Amygdala (tissue), 56 donors: ENCODE measurements around the gene MAP6.

Experiments used
- DNase-seq, 56 donors: peaks; one replicate each; lab custom pipeline; 2025; lab: John Stamatoyannopoulos, UW

The MAP6 gene

DNA sequence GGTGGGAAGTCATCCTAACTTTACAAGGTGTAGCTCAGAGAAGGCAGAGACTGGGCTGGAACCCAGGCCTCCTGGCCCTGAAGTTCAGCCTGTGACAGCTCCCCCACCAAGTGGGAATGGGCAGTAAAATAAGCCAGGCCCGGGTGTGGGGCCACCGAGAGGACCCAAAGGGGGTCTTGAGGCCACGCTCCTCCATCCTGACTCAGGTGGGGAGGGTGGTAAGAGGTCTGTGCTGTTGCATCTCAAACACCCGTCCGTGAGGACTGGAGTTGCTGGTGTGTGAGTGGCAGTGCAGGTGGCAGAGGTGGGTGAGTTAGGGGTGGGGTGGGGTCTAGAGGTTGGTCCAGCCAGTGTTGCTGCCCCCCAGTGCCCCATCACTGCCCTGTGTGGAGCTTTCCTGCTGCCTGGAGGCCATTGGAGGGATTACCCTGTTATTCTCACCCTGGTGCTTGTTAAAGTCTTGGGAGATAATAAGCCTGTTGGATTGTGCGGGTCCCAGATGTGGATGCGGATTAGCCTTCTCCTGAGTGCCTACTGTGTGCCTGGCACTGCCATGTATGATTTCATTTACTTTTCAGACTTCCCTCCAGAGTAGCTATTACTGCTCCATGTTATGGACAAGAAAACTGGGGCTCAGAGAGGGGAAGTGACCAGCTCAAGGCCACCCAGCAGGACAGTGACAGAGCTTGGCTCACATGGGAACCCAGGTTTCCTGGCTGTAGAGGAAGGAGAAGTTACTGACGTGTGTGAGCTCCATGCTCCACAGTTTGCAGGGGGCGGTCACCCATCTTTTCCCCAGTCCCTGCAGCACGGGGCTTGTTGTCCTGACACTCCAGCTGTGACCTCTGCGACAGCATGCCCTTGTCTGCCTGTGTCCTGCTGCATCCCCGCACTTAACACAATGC is 93.9 kb downstream of the MAP6 start:
- no peak for DNase-seq

DNA sequence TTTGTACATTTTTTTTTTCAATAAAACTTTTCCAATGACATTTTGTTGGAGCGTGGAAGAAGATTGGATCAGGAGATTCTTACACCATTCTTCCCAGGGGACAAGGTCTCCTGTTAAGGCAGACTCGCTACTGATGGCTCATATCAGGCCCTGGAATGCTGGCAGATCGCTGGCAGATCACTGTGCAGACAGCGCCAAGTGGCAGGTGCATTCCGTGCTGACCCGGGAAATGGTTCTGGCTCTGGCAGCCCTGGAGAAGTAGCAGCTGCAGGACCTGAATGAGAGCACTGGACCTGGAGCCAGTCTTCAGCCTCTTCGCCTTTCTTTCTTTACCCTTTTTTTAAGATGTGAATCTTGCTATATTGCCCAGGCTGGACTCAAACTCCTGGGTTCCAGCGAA is 96.1 kb downstream of the MAP6 start:
- no peak for DNase-seq

DNA sequence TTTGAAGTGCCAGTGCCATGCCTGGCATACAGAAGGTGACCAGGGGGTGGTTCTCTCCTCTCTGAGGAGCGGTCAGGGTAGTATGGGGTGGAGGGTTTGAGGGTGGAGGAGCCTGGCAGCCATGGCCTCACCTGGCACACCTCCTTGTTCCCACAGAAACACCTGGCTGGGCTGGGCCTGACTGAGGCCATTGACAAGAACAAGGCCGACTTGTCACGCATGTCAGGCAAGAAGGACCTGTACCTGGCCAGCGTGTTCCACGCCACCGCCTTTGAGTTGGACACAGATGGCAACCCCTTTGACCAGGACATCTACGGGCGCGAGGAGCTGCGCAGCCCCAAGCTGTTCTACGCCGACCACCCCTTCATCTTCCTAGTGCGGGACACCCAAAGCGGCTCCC is 97.2 kb downstream of the MAP6 start:
- DNase-seq, result no peak

DNA sequence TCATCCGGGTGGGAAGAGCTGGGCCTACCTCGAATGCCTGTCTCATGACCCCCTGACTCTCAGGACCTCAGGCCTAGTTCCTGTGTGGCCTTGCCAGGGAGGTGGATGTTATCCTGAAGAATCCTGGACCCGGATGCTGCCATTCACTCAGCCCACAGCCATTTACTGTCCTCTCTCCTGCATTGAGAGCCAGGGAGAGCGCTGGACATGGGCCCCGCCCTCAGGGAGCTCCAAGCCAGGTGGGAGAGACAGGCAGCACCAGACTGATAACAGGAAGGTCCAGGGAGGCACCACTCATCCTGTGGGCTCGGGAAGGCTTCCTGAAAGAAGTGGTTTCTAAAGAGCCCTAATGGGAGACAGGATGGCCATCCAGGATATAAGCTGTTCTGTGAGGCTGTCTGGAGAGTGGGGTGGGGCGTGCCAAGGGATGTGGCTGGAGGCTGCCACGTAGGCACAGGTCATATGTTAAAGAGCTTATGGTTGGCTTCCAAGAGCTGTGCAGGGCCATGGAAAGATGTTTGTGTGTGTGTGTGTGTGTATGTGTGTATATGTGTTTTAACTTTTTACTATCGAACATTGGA is 98.2 kb downstream of the MAP6 start:
- DNase-seq, result no peak

DNA sequence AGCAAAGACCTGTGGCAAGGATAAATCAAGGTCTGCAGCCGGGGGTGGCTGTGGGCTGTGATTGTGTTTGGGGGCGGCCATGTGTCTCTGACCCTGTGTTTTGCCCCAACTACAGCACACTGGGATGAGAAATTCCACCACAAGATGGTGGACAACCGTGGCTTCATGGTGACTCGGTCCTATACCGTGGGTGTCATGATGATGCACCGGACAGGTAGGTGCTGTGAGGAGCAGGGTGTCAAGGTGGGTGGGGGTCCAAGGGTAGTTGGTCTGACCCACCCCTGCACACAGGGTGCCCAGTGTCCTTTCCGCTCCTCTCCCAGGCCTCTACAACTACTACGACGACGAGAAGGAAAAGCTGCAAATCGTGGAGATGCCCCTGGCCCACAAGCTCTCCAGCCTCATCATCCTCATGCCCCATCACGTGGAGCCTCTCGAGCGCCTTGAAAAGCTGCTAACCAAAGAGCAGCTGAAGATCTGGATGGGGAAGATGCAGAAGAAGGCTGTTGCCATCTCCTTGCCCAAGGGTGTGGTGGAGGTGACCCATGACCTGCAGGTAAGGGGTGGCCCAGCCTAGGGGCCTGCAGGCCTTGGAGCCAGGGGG is 100.1 kb downstream of the MAP6 start:
- DNase-seq, result no peak

DNA sequence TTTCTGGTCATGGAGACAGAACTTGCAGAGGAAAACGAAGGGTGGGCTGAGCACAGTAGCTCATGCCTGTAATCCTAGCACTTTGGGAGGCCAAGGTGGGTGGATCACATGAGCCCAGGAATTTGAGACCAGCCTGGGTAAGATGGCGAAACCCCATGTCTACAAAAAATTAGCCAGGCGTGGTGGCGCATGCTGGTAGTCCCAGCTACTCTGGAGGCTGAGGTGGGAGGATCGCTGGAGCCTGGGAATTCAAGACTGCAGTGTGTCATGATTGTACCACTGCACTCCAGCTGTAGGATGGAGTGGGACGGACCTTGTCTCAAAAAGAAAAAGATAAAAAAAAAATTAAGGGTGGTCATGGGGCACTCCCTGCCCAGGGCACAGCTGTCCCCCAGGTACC is 100.9 kb downstream of the MAP6 start:
- no peak for DNase-seq

DNA sequence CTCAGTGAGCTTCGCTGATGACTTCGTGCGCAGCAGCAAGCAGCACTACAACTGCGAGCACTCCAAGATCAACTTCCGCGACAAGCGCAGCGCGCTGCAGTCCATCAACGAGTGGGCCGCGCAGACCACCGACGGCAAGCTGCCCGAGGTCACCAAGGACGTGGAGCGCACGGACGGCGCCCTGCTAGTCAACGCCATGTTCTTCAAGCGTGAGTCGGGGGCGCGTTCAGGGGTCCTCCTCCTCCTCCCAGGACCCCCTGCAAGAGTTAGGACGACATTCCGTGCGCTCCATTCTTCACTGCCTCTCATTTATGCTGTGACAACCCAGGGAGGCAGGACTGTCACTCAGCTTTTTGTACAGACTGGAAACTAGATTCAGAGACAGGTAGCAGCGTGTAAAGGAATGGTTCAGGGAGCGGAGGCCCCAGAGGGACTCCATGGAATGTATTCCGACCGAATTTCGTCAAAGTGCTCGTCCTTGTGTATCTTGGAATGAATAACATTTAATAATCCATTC is 102.0 kb downstream of the MAP6 start:
- DNase-seq, result no peak

DNA sequence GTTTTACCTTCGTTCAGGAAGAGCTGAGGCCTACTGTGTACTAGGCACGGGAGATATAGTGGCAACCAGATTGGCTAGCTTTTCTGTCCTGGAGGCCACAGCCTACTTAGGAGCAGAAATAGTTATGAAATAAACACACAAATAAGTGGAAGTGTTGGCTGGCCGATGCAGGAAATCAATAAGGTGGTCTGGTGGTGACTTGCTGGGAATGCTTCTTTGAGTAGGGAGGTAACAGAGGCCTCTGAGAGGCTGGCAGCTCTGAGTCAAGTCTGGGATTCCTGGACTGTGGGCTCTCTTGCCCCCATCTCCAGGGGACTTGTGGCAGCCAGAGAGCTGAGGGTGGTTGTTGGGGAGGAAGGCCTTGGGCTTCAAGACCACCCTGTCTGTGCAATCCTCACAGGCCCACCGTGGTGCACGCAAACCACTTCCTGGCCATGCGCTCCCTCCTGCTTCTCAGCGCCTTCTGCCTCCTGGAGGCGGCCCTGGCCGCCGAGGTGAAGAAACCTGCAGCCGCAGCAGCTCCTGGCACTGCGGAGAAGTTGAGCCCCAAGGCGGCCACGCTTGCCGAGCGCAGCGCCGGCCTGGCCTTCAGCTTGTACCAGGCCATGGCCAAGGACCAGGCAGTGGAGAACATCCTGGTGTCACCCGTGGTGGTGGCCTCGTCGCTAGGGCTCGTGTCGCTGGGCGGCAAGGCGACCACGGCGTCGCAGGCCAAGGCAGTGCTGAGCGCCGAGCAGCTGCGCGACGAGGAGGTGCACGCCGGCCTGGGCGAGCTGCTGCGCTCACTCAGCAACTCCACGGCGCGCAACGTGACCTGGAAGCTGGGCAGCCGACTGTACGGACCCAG is 102.7 kb downstream of the MAP6 start:
- DNase-seq, result no peak

DNA sequence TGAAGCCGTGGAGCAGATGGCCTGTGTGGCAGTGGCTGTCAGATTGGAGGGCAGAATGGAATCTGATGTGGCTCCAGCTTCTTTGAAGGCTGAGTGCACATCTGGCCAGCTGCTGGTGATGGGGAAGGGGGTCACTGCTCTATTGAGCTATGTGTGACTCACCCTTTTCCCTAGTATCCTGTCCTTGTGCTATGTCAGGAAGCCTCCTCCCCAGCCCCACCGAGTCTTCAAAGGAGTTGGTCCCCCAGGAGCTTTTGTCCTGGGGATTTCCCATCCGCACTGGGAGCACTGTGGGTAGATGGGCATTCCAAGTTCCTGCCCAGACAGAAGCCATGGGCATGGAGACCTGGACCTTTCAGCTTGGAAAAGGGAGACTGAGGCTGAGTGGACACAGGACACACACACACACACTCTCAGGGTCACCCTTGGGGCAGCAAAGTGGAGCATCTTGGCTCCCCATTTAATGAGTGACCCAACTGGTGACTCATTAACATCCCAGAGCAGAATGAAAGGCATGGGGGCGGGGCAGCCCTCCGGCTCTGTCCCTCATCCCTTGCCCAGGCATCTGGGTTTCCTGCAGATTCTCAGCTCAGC is 103.5 kb downstream of the MAP6 start:
- peak in 2 of 56 donors; percentile 12 to 42 for DNase-seq

DNA sequence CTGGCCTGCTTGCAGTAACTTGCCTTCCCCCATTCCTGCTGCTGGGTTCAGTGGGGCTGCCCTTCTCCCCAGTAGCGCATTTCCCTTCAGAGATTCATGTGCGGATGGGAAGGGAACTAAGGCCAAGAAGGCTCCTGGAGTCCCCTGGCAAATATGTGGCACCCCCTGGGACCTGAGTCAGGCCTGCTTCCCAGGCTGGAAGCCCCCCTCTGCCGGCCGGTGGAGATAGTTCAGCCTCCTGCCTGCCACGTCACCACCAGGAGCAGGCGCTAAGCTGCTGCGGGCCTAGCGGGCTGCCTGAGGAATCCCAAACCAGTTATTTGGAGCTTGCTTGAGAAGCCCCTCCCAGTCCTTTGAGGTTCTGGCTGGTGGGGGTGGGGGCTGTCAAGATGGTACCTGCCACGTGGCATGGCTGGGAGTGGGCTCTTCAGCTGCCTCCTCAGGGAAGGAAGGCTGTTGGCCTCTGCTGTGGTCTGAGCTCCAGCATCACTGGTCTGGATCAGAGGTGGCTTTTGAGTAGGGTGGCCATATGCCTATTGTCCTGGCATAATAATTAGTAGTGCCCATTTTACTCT is 104.8 kb downstream of the MAP6 start:
- DNase-seq, result no peak

DNA sequence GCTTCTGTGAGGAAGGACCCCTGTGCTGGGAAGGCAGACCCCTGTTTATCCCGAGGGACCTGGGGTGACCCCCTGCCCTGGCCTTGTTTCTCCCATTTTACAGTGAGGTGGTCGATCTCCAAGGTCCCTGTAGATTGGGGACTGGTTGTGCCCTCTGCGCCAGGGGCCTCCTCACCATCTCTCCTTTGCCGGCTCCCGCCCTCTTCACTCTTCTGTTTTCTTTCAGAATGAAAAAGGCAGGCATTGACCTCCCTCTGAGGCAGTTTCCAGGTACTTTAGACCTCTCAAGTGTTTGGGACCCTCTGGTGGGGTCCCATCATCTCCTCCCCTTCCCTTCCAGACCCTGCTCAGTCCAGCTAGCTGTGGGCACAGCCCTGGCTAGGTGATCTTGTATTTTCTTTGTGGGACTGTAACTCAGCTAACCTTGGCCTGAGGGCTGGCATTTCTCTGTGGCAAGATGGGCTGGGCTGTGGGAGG is 105.3 kb downstream of the MAP6 start:
- no peak for DNase-seq

DNA sequence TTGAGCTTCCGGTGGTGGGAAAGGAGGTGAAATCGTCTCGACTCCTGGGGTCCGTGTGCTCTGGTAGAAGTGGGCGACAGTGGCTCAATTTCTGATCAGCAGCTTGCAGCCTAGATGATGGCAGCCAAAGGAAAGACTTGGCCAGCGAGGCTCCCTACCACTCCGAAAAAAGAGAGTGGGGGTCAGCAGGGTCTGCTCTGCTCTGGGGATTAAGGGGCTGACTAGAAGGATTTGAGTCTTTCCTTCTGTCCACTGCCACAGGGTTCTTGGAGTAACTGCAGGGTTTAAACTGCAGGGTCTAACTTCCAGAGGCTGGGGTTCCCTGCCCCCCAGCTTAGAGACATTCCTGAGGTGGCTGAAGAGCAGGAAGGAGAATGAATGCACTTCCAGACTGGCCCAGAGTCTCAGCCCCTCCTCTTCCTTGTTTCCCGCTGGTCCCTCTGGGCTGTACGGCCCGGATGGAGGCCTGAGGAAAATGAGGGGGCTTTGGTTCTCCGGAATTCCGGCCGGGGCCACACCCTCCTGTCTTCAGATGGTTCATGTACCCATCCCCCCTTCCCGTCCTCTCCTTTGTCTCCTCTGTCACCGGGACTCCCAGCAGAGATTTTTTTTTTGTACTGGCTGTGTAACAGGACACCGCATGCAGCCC is 105.9 kb downstream of the MAP6 start:
- DNase-seq, result peak in 1 of 56 donors; percentile 79

DNA sequence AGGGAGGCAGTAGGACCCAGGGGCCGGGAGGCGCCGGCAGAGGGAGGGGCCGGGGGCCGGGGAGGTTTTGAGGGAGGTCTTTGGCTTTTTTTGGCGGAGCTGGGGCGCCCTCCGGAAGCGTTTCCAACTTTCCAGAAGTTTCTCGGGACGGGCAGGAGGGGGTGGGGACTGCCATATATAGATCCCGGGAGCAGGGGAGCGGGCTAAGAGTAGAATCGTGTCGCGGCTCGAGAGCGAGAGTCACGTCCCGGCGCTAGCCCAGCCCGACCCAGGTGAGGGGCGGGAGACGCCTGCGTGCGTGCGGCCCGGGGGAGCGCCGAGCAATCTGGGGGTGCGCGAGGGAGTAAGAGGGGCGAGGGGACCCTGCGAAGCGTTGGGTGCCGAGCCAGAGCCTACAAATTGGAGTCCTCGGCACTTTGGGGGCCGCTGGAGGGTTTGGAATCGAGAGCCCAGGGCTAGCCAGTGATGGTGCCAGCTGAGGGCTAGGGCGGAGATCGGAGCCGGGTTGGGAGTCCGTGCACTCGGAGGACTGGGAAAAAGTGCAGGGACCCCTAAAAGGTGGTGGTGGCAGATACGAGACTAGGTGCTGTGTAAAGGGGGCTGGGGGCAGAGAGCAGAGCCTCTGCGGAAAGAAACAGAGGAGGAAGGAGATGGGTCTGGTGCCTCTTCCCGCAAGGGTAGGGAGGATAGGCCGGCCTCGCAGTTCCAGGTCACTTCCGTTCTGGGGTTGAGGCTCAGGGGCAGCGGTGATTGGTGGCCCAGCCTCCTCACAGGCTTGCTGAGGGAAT is 106.6 kb downstream of the MAP6 start, which contains the start of gene SERPINH1:
Gene SERPINH1 (plus strand): TSS at position 206 of the 788 bp plus-strand sequence. CDS start 4,097 bp downstream, outside the sequence.
- peak in 45 of 56 donors; percentile 19 to 95 (median 48) for DNase-seq

DNA sequence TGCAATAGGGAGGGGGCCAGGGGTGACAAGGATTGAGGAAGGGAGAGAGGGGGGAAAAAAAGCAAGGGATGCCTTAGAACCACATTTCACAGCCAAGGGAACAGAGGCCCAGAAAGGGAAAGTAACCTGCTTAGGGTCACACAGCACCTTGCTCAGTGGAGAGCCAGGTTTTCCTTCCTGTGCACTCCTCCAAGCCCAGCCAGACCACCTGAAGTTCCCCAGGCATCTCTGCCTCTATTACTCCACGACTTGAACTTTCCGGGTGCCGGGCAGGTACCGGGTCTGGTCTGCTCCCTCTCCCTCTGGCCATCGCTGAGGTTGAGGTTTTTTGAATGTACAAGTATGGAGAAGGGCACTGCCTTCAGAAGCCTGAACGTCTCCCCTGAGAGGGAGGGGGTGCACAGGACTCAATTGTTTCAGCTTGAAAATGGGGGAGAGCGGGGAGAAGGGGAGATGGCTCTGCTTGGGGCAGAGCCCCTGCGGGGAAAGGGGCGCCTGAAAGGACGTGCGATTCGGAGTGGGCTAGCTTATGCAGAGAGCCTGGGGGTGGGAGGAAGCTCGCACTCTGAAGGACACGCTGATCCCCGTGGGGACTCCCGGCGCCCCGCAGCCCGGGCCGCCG is 107.3 kb downstream of the MAP6 start:
- no peak for DNase-seq

DNA sequence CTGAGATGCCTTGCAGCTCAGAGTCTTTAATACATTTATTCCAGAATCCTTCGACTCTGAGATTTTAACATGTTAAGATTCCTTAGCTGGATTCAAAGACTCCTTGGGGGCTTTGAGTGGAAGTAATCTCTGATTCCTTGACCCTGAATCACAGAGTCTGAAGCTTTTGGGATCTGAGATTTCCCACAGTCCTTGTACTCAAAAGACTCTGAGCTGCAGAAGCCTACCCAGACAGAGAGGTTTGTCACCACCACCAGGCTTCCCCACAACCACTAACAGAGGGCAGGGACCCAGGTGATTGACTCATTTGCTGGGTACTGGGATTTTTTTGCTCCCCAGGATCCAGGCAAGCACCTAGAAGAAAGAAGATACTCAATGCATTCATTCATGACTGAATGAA is 108.2 kb downstream of the MAP6 start:
- DNase-seq, result no peak

DNA sequence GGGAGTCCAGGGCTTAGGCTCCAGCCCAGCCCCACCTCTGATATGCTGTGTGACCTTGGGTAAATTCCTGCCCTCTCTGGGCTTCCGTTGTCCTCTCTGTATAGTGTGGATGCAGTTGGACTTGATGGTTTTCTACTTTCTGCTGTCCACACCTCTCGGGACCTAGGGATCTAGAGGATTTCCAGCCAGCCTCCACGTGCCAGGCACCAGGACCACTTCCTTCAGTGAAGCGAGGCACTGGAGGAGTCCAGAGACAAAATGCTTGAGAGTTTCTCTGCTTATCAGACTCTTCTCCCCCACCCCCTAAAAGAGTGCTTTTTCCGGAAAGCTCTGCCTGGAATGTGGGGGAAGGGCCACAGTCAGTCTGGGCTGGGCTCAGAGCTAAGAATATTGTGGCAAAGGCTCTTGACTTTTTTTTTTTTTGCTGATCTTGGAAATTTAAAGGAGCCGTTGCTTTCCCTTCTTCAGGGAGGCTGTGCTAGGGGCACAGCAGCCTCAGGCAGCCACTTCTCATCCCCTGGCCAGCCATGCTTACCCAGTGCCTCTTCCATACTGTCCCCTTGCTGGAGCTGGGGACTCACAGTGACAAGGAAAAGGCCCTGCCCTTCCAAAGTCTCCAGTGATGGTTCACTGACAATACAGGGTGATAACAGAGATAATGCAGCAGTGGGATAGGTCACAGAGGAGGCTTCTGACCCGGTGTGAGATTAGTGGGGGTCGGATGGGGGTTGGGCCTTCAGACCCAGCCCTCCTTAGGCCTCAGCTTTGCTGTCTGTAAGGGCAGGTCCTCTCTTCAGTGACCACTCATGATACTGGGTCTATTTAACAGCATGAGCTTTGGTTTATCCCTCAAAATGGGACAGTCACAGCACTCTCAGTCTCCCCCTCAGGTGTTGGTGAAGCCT is 109.6 kb downstream of the MAP6 start:
- DNase-seq, result no peak
